Aorta (tissue), 5 donors: ENCODE measurements around the gene ERG. TPM values are rescaled to one million over a fixed set of nuclear protein-coding genes. Genes with fewer than 3 reads are reported as not detected.

Source experiments
- ATAC-seq: fragments of 200-7000 bp; cut with Tn5 transposase; one replicate; pipeline ENCODE4 v1.9.1; 2022; ENCODE audit warnings: moderate library complexity; ENCODE audit not compliant: low FRiP score
- DNase-seq, 2 donors: peaks; one replicate each; pipeline ENCODE4 v3.0.0-alpha.2; 2020
- H3K27ac ChIP-seq, 2 donors: one replicate each; pipeline ENCODE4 v1.5.1; 2013; ENCODE audit warnings: low read length in 2 of 2, mild to moderate bottlenecking in 2 of 2, moderate library complexity in 2 of 2, control low read depth in 1 of 2, inconsistent platforms in 1 of 2, low read depth in 1 of 2
- H3K27me3 ChIP-seq, 2 donors: one replicate each; pipeline ENCODE4 v1.6.1; 2013; ENCODE audit warnings: control low read depth in 1 of 2, low read length in 1 of 2, mild to moderate bottlenecking in 1 of 2, moderate library complexity in 1 of 2; ENCODE audit not compliant: insufficient read depth in 2 of 2, control insufficient read depth in 1 of 2
- H3K36me3 ChIP-seq, 2 donors: one replicate each; pipeline ENCODE4 v1.6.1; 2013; ENCODE audit warnings: control low read depth in 1 of 2, low read length in 1 of 2, mild to moderate bottlenecking in 1 of 2; ENCODE audit not compliant: insufficient read depth in 2 of 2, control insufficient read depth in 1 of 2
- H3K4me1 ChIP-seq, 2 donors: one replicate each; pipeline ENCODE4 v1.6.1; 2013; ENCODE audit warnings: low read length in 2 of 2, control low read depth in 1 of 2, mild to moderate bottlenecking in 1 of 2, moderate library complexity in 1 of 2; ENCODE audit not compliant: insufficient read depth in 2 of 2, control insufficient read depth in 1 of 2
- H3K4me3 ChIP-seq, 2 donors: one replicate each; pipeline ENCODE4 v1.5.1; 2013; ENCODE audit warnings: low read length in 2 of 2, control low read depth in 1 of 2, mild to moderate bottlenecking in 1 of 2
- H3K9me3 ChIP-seq: one replicate; pipeline ENCODE4 v1.6.1; 2013; ENCODE audit warnings: mild to moderate bottlenecking, low read length; ENCODE audit not compliant: control insufficient read depth
- WGBS, 2 donors: extraction: QIAGEN DNeasy Blood & Tissue Kit; methylation state at CpG; one replicate each; pipeline ENCODE4 v1.1.7; 2013; 5-methylcytosine and 5-hydroxymethylcytosine counted together
- intact Hi-C, 2 donors: fragments of 100-400 bp; cut with DNase I; formaldehyde crosslinking; loops; one replicate each; pipeline versions ENCODE4 v1.14.2 to v1.15.0; 2022
- polyA plus RNA-seq, 2 donors: library from polyadenylated mRNA; stranded (reverse); fragments of 200-250 nt; gene quantifications; one replicate each; pipeline ENCODE4 v1.2.3, GENCODE V29; 2013
- total RNA-seq, 2 donors: library from RNA; stranded (reverse); fragmentation: NEBNext Ultra II Directional; extraction: Animal tissue kit (Norgen Biotek cat#: 25700); gene quantifications; one replicate each; pipeline ENCODE4 v1.2.1, GENCODE V29; 2021
- donor health status: healthy with polysubstance abuse.
- donor health status: Bipolar disorder and iron deficiency.
- donor health status: DM: no; HTN: no; CAD: no.
- donor health status: DM: no; HTN: no; CAD: no.
- donor health status: DM: yes; HTN: yes; CAD: no.

Gene ERG
- total and polyA plus RNA-seq, 4 donors = 33.5 to 133 (median 86.4) TPM

DNA sequence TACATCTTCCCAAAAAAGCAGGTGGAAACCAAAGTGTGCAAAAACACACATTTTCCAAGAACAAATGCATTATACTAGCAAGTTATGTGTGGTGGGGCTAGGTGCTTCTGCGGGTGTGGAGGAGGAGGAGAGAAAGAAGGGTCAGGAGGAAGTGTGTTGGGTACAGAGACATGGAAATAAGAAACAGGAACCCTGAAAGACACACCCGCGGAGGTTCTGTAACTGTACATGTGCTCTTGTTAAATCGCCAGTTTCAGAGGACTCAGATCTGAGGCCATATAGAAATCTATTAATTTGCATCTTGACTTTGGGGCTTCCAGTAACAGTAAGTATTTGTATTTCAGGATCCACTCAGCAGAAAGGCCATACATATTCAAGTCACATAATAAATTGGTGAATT, 30.9 kb downstream of the ERG start:
- no peak for ATAC-seq
- H3K27ac ChIP-seq = no peak overlapping the region
- no peak overlapping the region for H3K4me3 ChIP-seq
- H3K9me3 ChIP-seq = no peaks in the 10 kb centered on the region
- H3K27me3 ChIP-seq = no peaks in the 10 kb centered on the region
- H3K4me1 ChIP-seq = peaks cover 1 to 6% of the 10 kb centered on the region in 2 donors
- intact Hi-C loops = no loop called here
- 93% methylated on average over 4 of the region's 4 CpGs for WGBS, 2 donors
- H3K36me3 ChIP-seq = peaks cover 0 to 6% of the 10 kb centered on the region in 2 donors
- no peak for DNase-seq

DNA sequence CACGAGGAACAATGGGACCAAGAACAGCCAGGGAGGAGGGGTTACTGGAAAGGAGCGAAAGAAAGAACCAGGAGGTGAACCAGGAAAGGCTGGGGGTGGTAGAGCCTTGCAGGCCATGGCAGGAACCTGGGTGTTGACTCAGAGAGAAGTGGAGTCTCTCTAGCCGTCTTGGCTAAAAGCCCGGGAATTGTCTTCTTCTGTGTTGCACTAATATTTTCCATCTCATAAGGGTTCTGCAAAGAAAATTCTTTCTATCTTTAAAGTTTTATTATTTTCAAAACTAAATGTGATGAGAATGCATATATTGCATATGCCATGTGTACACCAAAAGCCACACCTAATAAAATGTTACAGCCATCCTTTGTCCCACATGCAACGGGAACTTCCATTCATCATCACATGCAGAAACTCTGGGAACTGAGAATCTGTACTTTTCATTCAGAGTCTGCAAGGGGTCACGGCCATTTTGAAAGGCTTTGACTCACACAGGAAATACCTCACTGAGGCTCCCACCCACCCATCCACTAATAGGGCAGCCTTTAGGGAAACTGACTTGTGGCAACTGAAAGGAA, 38.0 kb downstream of the ERG start:
- intact Hi-C loops = loop anchor here in 1 of 2 donors (5.0 kb wide), 1 partner anchor 37 kb away; the partner anchor contains the start of gene ERG
- WGBS, 2 donors = 3 to 12% methylated on average over 6 of the region's 6 CpGs
- H3K27me3 ChIP-seq = no peaks in the 10 kb centered on the region
- H3K36me3 ChIP-seq = no peaks in the 10 kb centered on the region
- peak; percentile 79 for ATAC-seq
- peaks cover 0 to 19% of the 10 kb centered on the region in 2 donors for H3K4me1 ChIP-seq
- H3K4me3 ChIP-seq = no peak overlapping the region
- H3K9me3 ChIP-seq = no peaks in the 10 kb centered on the region
- peak overlapping the region; percentile 84 to 98 for H3K27ac ChIP-seq
- DNase-seq = peak in 1 of 2 donors; percentile 72

- peaks cover 0 to 22% of the 10 kb centered on the region in 2 donors for H3K4me1 ChIP-seq
- ATAC-seq = no peak
- 94% methylated on average over 1 of the region's 1 CpG for WGBS, 2 donors
- DNase-seq = no peak
- H3K4me3 ChIP-seq = no peak overlapping the region
- no peaks in the 10 kb centered on the region for H3K36me3 ChIP-seq
- intact Hi-C loops = loop anchor here in 1 of 2 donors (5.0 kb wide), 1 partner anchor 33 kb away; no protein-coding TSS in a partner anchor
- no peaks in the 10 kb centered on the region for H3K9me3 ChIP-seq
- peak overlapping the region; percentile 69 to 72 for H3K27ac ChIP-seq
- no peaks in the 10 kb centered on the region for H3K27me3 ChIP-seq
Measured at GRCh38 chr21:38459490-38459889, 38.8 kb downstream of the ERG start.

DNA sequence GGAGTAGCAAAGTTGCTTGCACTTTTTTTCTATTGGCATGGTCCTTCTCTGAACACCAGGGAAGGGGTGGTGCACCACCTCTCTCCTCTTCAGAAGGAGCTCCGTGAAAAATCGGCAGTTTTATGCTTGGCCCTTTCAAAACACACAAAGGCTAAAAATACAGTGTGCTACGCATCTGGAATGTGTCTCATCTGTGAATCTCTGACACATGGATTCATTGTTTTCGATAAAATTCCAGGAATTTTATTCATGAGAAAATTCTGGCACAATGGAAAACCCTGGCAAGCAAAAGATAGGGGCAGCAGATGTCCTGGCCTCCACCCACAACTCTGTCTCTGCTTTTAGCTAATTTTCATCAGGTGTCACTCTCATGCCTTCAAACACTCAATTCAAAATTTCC, 42.9 kb downstream of the ERG start:
- Histone ChIP-seq H3K27me3 (no peaks in the 10 kb centered on the region), H3K4me3 (no peak overlapping the region), H3K9me3 (no peaks in the 10 kb centered on the region), H3K36me3 (no peaks in the 10 kb centered on the region), H3K4me1 (peaks cover 0 to 14% of the 10 kb centered on the region in 2 donors), H3K27ac (peak overlapping the region; percentile 19 to 39)
- DNase-seq (no peak), ATAC-seq (no peak)
- WGBS, 2 donors = 4 to 7% methylated on average over 4 of the region's 4 CpGs
- intact Hi-C loops = loop anchor here in 1 of 2 donors (5.0 kb wide), 1 partner anchor 37 kb away; no protein-coding TSS in a partner anchor

- Histone ChIP-seq H3K4me3 (no peak overlapping the region), H3K4me1 (peaks cover 0 to 14% of the 10 kb centered on the region in 2 donors), H3K36me3 (no peaks in the 10 kb centered on the region), H3K9me3 (no peaks in the 10 kb centered on the region), H3K27me3 (no peaks in the 10 kb centered on the region), H3K27ac (peak overlapping the region in 1 of 2 donors; percentile 63)
- 85 to 89% methylated on average over 2 of the region's 2 CpGs for WGBS, 2 donors
- ATAC-seq (no peak), DNase-seq (no peak)
- intact Hi-C loops = loop anchor here in 1 of 2 donors (5.0 kb wide), 1 partner anchor 38 kb away; no protein-coding TSS in a partner anchor
Measured at GRCh38 chr21:38454702-38455101, 43.6 kb downstream of the ERG start.

GRCh38 chr21:38454161-38454560, 44.1 kb downstream of the ERG start:
- peak overlapping the region in 1 of 2 donors; percentile 59 for H3K27ac ChIP-seq
- no peaks in the 10 kb centered on the region for H3K36me3 ChIP-seq
- H3K4me1 ChIP-seq = peaks cover 0 to 12% of the 10 kb centered on the region in 2 donors
- no peaks in the 10 kb centered on the region for H3K27me3 ChIP-seq
- no peak overlapping the region for H3K4me3 ChIP-seq
- no peaks in the 10 kb centered on the region for H3K9me3 ChIP-seq
- 55 to 71% methylated on average over 3 of the region's 3 CpGs for WGBS, 2 donors
- intact Hi-C loops = no loop called here
- DNase-seq (no peak), ATAC-seq (no peak)

GRCh38 chr21:38448671-38449385, 49.4 kb downstream of the ERG start:
- no peaks in the 10 kb centered on the region for H3K27me3 ChIP-seq
- no peaks in the 10 kb centered on the region for H3K4me1 ChIP-seq
- WGBS, 2 donors = 3 to 6% methylated on average over 5 of the region's 5 CpGs
- peak overlapping the region; percentile 19 to 91 for H3K27ac ChIP-seq
- no peaks in the 10 kb centered on the region for H3K9me3 ChIP-seq
- no peaks in the 10 kb centered on the region for H3K36me3 ChIP-seq
- DNase-seq = no peak
- H3K4me3 ChIP-seq = no peak overlapping the region
- intact Hi-C loops = no loop called here
- ATAC-seq = peak; percentile 56

DNA sequence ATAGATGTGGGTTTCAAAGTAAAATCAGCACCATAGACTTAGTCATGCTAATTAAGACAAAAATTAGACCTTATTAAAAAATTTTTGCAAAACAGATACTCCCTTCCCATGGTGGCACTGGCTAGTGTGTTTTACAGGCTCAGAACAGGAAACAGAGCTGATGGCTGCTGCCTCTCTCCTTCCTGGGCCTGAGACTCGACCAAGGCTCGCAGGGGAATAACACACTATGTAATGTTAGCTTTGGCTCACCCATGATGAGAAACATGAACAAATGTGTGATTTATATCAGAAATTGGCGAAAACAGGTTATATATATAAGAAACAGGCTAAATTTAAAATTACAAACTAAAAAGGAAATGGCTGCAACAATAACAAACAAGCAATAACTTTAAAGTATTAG, 50.7 kb downstream of the ERG start:
- intact Hi-C loops = no loop called here
- no peaks in the 10 kb centered on the region for H3K9me3 ChIP-seq
- no peaks in the 10 kb centered on the region for H3K27me3 ChIP-seq
- no peaks in the 10 kb centered on the region for H3K4me1 ChIP-seq
- 0 to 2% methylated on average over 3 of the region's 3 CpGs for WGBS, 2 donors
- H3K36me3 ChIP-seq = no peaks in the 10 kb centered on the region
- H3K4me3 ChIP-seq = no peak overlapping the region
- H3K27ac ChIP-seq = peak overlapping the region; percentile 68 to 73
- ATAC-seq (peak; percentile 72), DNase-seq (no peak)

- no peak overlapping the region for H3K27ac ChIP-seq
- no peak overlapping the region for H3K4me3 ChIP-seq
- peaks cover 0 to 1% of the 10 kb centered on the region in 2 donors for H3K4me1 ChIP-seq
- H3K9me3 ChIP-seq = no peaks in the 10 kb centered on the region
- ATAC-seq (no peak), DNase-seq (no peak)
- no peaks in the 10 kb centered on the region for H3K27me3 ChIP-seq
- 75 to 79% methylated on average over 6 of the region's 6 CpGs for WGBS, 2 donors
- H3K36me3 ChIP-seq = peaks cover 0 to 1% of the 10 kb centered on the region in 2 donors
- intact Hi-C loops = no loop called here
Measured at GRCh38 chr21:38444691-38445090, 53.6 kb downstream of the ERG start.
